SK-N-SH treated with all-trans-retinoic acid at 6 μM for 48 hours (cell line): ENCODE data around the gene RBM34.

Experiments
- ARNTL ChIP-seq: fragments of 450-650 bp; formaldehyde crosslinking; IDR thresholded peaks from 2 replicates; pipeline ENCODE4 v1.5.0; 2020; ENCODE audit warnings: low read depth, mild to moderate bottlenecking, moderate library complexity, borderline replicate concordance
- RARB ChIP-seq: fragments of 250-450 bp; sonication (Bioruptor Pico); IDR thresholded peaks from 2 replicates; pipeline ENCODE4 v1.8.0; 2021; ENCODE audit warnings: mild to moderate bottlenecking, moderate library complexity
- TCF4 ChIP-seq: fragments of 250-450 bp; sonication (Bioruptor Pico); IDR thresholded peaks from 2 replicates; pipeline ENCODE4 v1.8.0; 2021; ENCODE audit warnings: mild to moderate bottlenecking, moderate library complexity, borderline replicate concordance
- ZC3H10 ChIP-seq: fragments of 250-450 bp; sonication (Bioruptor Pico); IDR thresholded peaks from 2 replicates; pipeline ENCODE4 v1.5.1; 2021; ENCODE audit warnings: mild to moderate bottlenecking, moderate library complexity
- TF ChIP-seq, protein P1 (sequence below): fragments of 250-450 bp; sonication (Bioruptor Pico); IDR thresholded peaks from 2 replicates; pipeline ENCODE4 v1.8.0; 2020; ENCODE audit warnings: mild to moderate bottlenecking, moderate library complexity, borderline replicate concordance

DNA sequence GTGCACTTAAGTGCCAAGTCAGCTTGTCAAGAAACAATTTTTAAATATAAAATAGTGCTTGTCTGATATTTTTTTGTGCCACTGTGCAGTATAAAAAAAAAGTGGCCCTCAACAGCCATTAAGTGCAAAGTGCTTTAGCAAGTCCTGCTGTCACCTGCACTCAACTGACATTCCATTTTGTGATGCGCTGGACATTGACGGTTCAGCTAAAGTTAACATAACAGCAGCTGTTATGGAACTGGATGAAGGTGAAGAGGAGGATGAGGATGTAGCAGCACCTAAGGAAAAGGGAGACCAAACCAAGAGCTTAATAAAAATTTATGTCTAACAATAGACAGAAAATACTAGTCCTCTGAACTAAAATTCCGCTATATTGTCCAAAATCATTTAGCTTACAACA is 7.3 kb upstream of the RBM34 start:
- TF ChIP-seq ARNTL (CRISPR knock-in tag) (no peak), TCF4 (CRISPR knock-in tag) (no peak), ZC3H10 (CRISPR knock-in tag) (no peak), RARB (CRISPR knock-in tag) (no peak)
- TF ChIP-seq, protein P1, sequence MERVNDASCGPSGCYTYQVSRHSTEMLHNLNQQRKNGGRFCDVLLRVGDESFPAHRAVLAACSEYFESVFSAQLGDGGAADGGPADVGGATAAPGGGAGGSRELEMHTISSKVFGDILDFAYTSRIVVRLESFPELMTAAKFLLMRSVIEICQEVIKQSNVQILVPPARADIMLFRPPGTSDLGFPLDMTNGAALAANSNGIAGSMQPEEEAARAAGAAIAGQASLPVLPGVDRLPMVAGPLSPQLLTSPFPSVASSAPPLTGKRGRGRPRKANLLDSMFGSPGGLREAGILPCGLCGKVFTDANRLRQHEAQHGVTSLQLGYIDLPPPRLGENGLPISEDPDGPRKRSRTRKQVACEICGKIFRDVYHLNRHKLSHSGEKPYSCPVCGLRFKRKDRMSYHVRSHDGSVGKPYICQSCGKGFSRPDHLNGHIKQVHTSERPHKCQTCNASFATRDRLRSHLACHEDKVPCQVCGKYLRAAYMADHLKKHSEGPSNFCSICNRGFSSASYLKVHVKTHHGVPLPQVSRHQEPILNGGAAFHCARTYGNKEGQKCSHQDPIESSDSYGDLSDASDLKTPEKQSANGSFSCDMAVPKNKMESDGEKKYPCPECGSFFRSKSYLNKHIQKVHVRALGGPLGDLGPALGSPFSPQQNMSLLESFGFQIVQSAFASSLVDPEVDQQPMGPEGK, result no peak
